Activated T-cell treated with anti-CD3 and anti-CD28 coated beads, Interleukin-2, amount 50 U/mL, for 72 hours (primary cell): ENCODE measurements around the gene PGM5. TPM values are rescaled to one million over a fixed set of nuclear protein-coding genes. Genes with fewer than 3 reads are reported as not detected.

Source experiments
- ATAC-seq, 2 donors: fragments of 150-1000 bp; cut with Tn5 transposase; replicated peaks in 1 of 2; 2 replicates each; pipeline ENCODE4 v1.10.0; 2021; ENCODE audit warnings: moderate library complexity in 2 of 2, mild to moderate bottlenecking in 1 of 2
- DNase-seq, 2 donors: peaks; one replicate each; pipeline ENCODE4 v3.0.0; 2021 to 2022; ENCODE audit warnings: mixed read lengths in 1 of 2
- H3K27ac Mint-ChIP-seq: one replicate; pipeline ENCODE4 v1.8.0; 2022; ENCODE audit warnings: mild to moderate bottlenecking, moderate library complexity, mixed read lengths
- H3K27me3 Mint-ChIP-seq: one replicate; pipeline ENCODE4 v1.8.0; 2022; ENCODE audit warnings: low read depth, mixed read lengths
- H3K36me3 Mint-ChIP-seq, 2 donors: one replicate each; pipeline ENCODE4 v1.8.0; 2022; ENCODE audit warnings: mixed read lengths in 2 of 2, mild to moderate bottlenecking in 1 of 2; ENCODE audit not compliant: insufficient read depth in 2 of 2
- H3K4me1 Mint-ChIP-seq: one replicate; pipeline ENCODE4 v1.8.0; 2022; ENCODE audit warnings: low read depth, mixed read lengths
- H3K4me3 Mint-ChIP-seq, 2 donors: one replicate each; pipeline ENCODE4 v1.8.0; 2022; ENCODE audit warnings: mild to moderate bottlenecking in 2 of 2, mixed read lengths in 2 of 2, moderate library complexity in 2 of 2
- H3K9me3 Mint-ChIP-seq, 2 donors: one replicate each; pipeline ENCODE4 v1.8.0; 2022; ENCODE audit warnings: mixed read lengths in 2 of 2
- total RNA-seq, 2 donors: library from RNA; stranded (reverse); gene quantifications; one replicate each; pipeline ENCODE4 v1.2.3, GENCODE V29; 2022

Gene PGM5
- total RNA-seq, 2 donors from 2014 or later: not detected

DNA sequence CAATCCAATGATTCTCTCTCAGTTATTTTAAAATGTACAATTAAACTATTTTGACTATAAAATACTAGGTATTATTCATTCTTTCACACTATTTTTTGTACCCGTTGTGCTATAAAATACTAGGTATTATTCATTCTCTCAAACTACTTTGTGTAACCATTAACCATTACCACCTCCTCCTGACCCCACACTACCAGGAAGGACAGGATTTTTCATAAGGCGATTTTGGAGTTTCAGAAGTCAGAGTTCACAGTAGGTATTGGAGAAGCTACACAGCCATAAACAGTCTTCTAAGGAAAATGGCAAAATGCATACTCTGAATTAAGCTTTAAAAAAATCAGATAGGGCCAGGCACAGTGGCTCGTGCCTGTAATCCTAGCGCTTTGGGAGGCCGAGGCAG lies 219.4 kb downstream of the PGM5 start:
- Mint-ChIP-seq H3K9me3 (peaks cover 4 to 5% of the 10 kb centered on the region in 2 donors), H3K36me3 (peaks cover 0 to 2% of the 10 kb centered on the region in 2 donors), H3K4me1 (no peaks in the 10 kb centered on the region), H3K4me3 (no peak overlapping the region), H3K27me3 (no peaks in the 10 kb centered on the region), H3K27ac (no peak overlapping the region)
- no peak for DNase-seq
- ATAC-seq: no peak

DNA sequence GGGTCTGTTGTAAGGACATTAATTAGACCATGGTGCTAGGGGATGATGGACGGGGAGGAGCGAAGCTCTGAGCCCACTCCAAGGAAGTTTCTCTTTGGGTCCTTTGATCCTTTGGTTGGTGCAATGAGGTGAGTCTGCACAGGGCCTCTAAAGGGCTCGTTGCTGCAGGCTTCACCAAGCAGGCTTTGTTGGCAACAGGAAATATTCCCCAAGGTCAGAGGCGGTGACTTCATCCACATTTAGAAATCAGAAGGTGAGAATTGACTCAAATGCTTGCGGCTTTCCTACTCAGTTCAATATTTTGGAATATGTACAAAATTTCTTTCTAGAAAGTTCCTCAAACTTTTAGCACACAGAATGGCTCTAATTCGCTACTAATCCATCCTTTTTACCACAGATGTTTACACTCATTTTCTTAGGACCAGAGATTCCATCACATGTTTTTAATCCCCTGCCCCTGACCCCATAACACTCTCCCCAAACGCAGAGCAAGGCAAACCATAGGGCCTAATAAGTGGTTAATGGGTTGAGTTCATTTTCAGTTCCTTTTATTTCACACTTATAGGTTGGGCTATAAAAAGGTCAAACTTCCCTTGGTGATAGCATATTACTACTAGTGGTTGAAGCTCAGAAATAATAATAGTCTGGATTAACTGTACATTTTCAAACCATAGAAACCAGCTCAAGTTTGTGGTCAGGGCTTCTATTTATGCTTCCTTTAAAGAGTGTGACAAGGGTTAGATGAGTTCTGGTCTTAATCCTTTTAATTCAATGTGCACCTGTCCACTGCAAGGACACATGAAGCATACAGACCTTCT lies 221.6 kb downstream of the PGM5 start:
- no peak for ATAC-seq
- Mint-ChIP-seq H3K36me3 (no peaks in the 10 kb centered on the region), H3K27ac (no peak overlapping the region), H3K4me1 (no peaks in the 10 kb centered on the region), H3K27me3 (peaks cover under 1% of the 10 kb centered on the region), H3K4me3 (no peak overlapping the region), H3K9me3 (no peaks in the 10 kb centered on the region)
- DNase-seq: no peak

Other genes starting within 250 kb of the PGM5 start
- gene ZNG1C, start 114.6 kb upstream of the PGM5 start, total RNA-seq: 10 to 100 TPM; 26.2 to 35.5 TPM
- not detected for gene FOXD4L3, start 53.7 kb upstream of the PGM5 start, total RNA-seq
- gene TMEM252, start 184.3 kb downstream of the PGM5 start, total RNA-seq: not detected